CD4-positive, alpha-beta T cell treated with Interleukin-12 subunit alpha and Interleukin-12 subunit beta, for 1 hour (primary cell): ENCODE results near the gene GPSM1.
"Not testable (repeated sequence)": the region's sequence is repeated elsewhere in the genome, so short reads cannot be mapped to it uniquely, and the experiment has no call there.

Experiments
- DNase-seq: peaks from one replicate; pipeline ENCODE4 v3.0.0-alpha.2; 2020

GPSM1 gene

DNA sequence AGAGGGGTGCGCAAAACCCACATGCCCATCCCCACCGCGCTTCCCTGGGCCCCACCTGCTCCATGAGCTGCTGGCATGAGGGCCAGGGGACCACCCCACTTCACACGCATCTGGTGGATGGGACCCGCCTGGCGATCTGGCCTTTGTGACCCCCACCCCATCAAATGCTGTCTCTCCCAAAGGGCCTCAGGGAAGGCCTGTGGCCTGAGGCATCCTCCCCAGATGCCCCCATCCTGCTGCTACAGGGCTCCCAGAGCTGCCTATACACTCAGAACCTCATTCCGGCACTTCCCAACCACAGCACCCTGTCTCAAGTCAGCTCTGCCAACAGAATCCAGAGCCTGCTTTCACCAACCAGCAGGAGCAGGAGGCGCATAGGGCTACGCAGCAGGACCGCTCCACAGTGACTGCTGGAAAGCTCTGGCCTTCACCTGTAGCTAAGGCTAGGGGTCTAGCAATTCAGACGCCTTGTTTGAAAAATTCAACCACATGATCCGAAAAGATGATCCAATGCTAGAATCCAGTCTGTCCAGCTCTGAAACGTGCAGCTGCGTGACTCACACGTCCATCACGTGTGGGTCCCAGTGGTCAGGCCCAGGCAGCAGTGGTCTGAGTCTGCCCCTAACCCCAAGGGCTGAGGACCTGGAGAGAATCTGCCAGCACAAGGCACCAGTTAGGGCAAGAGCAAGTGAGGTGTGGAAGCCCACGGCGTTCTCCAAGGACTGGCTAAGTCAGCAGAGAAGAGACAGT, 74.0 kb downstream of the GPSM1 start:
- no peak for DNase-seq

DNA sequence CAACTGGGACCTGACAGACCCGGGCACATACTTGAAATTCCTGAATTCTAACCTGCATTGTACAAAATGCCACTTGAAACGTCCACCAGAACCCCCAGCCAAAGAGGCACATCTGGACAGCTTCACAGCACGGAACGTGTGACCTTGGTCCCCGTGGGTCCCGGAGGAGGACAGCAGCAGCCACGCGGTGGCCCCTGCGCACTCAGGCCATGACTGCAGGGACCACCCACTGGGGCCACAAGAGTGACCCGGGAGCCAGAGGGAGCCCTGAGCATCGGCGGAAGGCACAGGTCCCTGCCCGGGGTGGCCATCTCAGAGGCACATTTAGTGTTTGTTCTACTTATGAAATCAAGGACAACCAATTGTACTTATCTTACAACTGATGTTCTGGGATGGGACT, 74.7 kb downstream of the GPSM1 start:
- no peak for DNase-seq

- DNase-seq = peak; percentile 87
These were observed 76.2 kb downstream of the GPSM1 start for GRCh38 chr9:136403538-136403914.

DNA sequence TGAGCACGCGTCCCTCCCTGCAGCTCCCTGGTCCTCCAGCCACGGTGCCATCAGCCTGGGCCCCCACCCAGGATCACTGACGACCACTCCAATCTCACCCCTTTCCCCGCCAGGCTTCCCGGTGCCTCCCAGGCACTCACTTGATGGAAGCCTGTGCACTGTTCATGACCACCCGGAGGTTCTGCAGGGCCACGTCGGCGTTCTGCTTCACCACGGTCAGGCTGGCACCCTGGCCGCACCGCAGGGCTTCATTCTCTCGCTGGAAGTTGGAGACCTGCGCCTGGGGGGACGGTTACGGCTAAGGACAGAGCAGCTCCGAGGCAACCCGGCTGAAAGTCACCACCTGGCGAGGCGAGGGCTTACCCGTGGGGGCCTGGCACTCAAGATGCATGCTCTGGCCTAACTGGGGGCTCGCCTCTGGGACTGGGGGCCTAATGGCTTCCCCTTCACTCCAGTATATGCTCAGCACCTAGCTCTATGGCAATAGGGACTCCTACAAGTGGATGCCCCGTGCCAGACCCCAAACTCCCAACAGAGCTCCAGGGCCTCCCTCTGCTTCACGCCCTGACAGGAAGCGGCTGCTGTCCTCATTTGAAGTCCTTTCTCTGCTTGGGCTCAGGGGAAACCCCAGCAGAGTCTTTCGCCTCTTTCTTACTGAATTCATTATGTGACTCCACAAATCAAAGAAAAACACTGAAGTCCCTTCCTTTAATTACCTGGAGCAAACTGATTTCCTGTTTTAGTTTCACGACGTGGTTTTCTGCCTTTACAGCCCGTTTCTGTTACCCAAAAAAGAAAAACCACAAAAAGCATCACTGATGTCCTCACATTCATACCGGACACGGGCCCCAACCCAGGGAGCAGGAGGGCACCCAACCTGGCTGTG, 76.8 kb downstream of the GPSM1 start:
- peak; percentile 57 for DNase-seq

DNA sequence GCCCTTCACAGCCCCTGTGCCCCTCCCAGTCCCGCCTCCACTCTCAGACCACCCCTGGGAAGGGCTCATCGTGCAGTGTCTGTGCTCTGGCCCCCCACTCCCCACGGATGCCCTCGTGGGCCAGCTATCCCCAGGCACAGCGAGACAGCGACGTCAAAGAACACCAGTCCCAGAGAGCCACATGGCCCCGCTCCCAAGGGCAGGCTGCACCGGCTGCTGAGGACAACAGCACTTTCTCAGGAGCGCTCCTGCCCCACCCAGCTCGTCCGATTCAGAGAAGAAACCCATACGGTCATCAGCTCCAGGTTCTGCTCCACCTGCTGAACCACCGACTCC, 77.4 kb downstream of the GPSM1 start:
- no peak for DNase-seq

GRCh38 chr9:136405481-136405880, 78.1 kb downstream of the GPSM1 start:
- DNase-seq = no peak

- DNase-seq = not testable (repeated sequence)
These were observed 78.6 kb downstream of the GPSM1 start for GRCh38 chr9:136405904-136406303.

DNA sequence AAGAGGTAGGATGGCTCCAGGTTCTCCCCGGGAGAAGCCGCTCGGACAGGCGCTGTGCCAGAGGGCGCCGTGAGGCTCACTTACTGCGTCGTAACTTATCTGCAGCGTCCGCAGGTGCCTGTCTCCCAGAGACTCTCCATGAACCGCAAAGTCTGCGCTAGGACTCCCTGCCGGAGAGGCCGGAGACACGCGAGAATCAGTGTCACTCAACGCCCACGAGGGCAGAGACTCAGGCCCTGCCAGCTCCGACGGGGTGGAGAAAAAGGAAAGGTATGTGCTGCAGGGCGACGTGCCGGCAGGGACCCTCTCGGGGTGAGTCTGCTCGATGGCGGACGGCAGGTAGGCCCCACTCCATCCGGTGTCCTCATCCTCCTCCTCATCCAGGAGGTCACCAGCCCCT, 79.7 kb downstream of the GPSM1 start:
- not testable (repeated sequence) for DNase-seq

GRCh38 chr9:136407911-136408310, 80.6 kb downstream of the GPSM1 start:
- no peak for DNase-seq
